GM06990 (cell line): Measurements from ENCODE around the gene SPTBN5.

Experiments
- DNase-seq: peaks from one replicate; pipeline ENCODE4 v3.0.0-alpha.2; 2011; ENCODE audit not compliant: insufficient read length; ENCODE audit errors: extremely low read depth
- H3K27me3 ChIP-seq: replicated peaks from 2 replicates; pipeline ENCODE4 v1.6.0; 2011; ENCODE audit warnings: low read length; ENCODE audit not compliant: control insufficient read depth, insufficient read depth
- H3K36me3 ChIP-seq: 2 replicates; pipeline ENCODE4 v1.5.1; 2011; ENCODE audit warnings: low read length; ENCODE audit not compliant: control insufficient read depth, insufficient read depth
- H3K4me3 ChIP-seq: replicated peaks from 2 replicates; pipeline ENCODE4 v1.5.1; 2011; ENCODE audit warnings: low read depth, mild to moderate bottlenecking, control low read depth, low read length
- CTCF ChIP-seq: IDR thresholded peaks from 2 replicates; pipeline ENCODE4 v1.5.1; 2011; ENCODE audit warnings: low read length, control low read depth, mild to moderate bottlenecking, inconsistent platforms; ENCODE audit not compliant: insufficient read depth, poor library complexity, severe bottlenecking

The SPTBN5 gene

GRCh38 chr15:41811432-41812195 is 82.2 kb downstream of the SPTBN5 start:
- TF ChIP-seq CTCF = peak; percentile 90
- Histone ChIP-seq H3K27me3 (no peaks in the 10 kb centered on the region), H3K36me3 (peaks cover 8% of the 10 kb centered on the region), H3K4me3 (no peak overlapping the region)
- peak; percentile 46 for DNase-seq

DNA sequence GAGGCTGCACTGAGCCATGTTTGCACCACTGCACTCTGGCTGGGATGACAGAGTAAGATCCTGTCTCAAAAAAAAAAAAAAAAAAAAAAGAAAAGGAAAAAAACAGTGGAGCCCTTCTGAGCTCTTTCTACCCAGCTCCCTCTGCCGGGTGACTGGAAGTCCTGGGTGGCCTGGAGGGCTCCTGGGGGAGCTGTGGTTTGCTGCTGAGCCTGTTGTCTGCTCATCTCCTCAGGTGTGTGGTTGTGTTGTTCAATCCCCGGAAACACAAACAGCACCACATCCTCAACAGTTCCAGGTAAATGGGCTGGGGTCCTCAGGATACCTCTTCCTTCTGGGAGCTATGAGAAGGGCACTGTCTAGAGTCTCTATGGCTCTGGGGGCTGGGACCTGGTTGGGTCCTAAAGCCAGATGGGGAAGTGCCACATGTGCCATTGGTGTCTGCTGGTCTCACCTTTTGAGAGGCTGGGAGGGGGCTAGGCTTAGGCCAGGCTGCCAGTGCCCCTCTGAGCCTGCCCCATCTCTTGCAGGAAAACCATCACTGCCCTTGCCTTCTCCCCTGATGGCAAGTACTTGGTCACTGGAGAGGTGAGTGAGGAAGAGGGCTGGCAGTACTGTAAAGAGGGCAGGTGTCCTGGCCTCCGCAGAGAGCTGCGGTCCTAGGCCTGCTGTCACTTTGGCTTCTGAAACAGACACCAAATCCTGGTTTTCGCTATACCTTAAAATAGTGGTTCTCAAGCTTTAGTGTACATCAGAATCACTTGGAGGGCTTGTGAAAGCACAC is 83.0 kb downstream of the SPTBN5 start:
- DNase-seq = no peak
- peak; percentile 2 for TF ChIP-seq CTCF
- no peak overlapping the region for H3K4me3 ChIP-seq
- H3K36me3 ChIP-seq = peaks cover 5% of the 10 kb centered on the region
- no peaks in the 10 kb centered on the region for H3K27me3 ChIP-seq

GRCh38 chr15:41809526-41810220 is 84.2 kb downstream of the SPTBN5 start:
- DNase-seq = no peak
- Histone ChIP-seq H3K4me3 (no peak overlapping the region), H3K27me3 (no peaks in the 10 kb centered on the region), H3K36me3 (peaks cover 3% of the 10 kb centered on the region)
- TF ChIP-seq CTCF = no peak

GRCh38 chr15:41809121-41809520 is 84.7 kb downstream of the SPTBN5 start:
- TF ChIP-seq CTCF = no peak
- no peak for DNase-seq
- Histone ChIP-seq H3K27me3 (no peaks in the 10 kb centered on the region), H3K4me3 (no peak overlapping the region), H3K36me3 (peaks cover under 1% of the 10 kb centered on the region)

GRCh38 chr15:41806291-41807181 is 87.3 kb downstream of the SPTBN5 start:
- no peaks in the 10 kb centered on the region for H3K27me3 ChIP-seq
- no peak for DNase-seq
- H3K36me3 ChIP-seq = no peaks in the 10 kb centered on the region; the same call in 1 of the 2 replicates
- no peak overlapping the region for H3K4me3 ChIP-seq
- TF ChIP-seq CTCF = no peak
